Trophoblast cell (in vitro differentiated cells and primary cell): ENCODE measurements around the gene SLC23A3.
A peak's percentile ranks its signal among the peaks of the same experiment; 100 is the strongest.

Experiments used
- DNase-seq, 2 donors: peaks; one replicate each; pipeline ENCODE4 v3.0.0-alpha.2; 2016
- H2AFZ ChIP-seq: 2 replicates; pipeline ENCODE4 v1.6.1; 2013; ENCODE audit warnings: low read length, moderate library complexity, mild to moderate bottlenecking; ENCODE audit not compliant: insufficient read depth, poor library complexity
- H2AK5ac ChIP-seq: 2 replicates; pipeline ENCODE4 v1.6.1; 2013; ENCODE audit warnings: mild to moderate bottlenecking, low read length
- H2BK120ac ChIP-seq: 2 replicates; pipeline ENCODE4 v1.6.1; 2013; ENCODE audit warnings: low read length, mild to moderate bottlenecking, moderate library complexity; ENCODE audit not compliant: insufficient read depth, poor library complexity
- H2BK12ac ChIP-seq: 2 replicates; pipeline ENCODE4 v1.6.1; 2013; ENCODE audit warnings: mild to moderate bottlenecking, low read length, moderate library complexity
- H2BK5ac ChIP-seq: 2 replicates; pipeline ENCODE4 v1.6.1; 2013; ENCODE audit warnings: low read length, low read depth, moderate library complexity, mild to moderate bottlenecking; ENCODE audit not compliant: poor library complexity
- H3K14ac ChIP-seq: 2 replicates; pipeline ENCODE4 v1.6.1; 2013; ENCODE audit warnings: mild to moderate bottlenecking, low read length
- H3K18ac ChIP-seq: 2 replicates; pipeline ENCODE4 v1.6.1; 2013; ENCODE audit warnings: mild to moderate bottlenecking, low read length
- H3K23ac ChIP-seq: 2 replicates; pipeline ENCODE4 v1.6.1; 2013; ENCODE audit warnings: low read length
- H3K27ac ChIP-seq: 2 replicates; pipeline ENCODE4 v1.5.1; 2013; ENCODE audit warnings: low read depth, mild to moderate bottlenecking, inconsistent platforms, low read length, moderate library complexity
- H3K27me3 ChIP-seq: 2 replicates; pipeline ENCODE4 v1.6.1; 2013; ENCODE audit warnings: inconsistent platforms, mild to moderate bottlenecking, low read length, moderate library complexity; ENCODE audit not compliant: insufficient read depth
- H3K36me3 ChIP-seq, 2 experiments: 1 replicate in 1 of 2; 2 replicates in 1 of 2; pipeline ENCODE4 v1.6.1; 2013; ENCODE audit warnings: low read length in 2 of 2, mild to moderate bottlenecking in 2 of 2, moderate library complexity in 1 of 2; ENCODE audit not compliant: insufficient read depth in 2 of 2, control insufficient read depth in 1 of 2
- H3K4ac ChIP-seq: 2 replicates; pipeline ENCODE4 v1.6.1; 2013; ENCODE audit warnings: low read depth, mild to moderate bottlenecking, low read length, moderate library complexity
- H3K4me1 ChIP-seq, 2 experiments: 1 replicate in 1 of 2; 2 replicates in 1 of 2; pipeline ENCODE4 v1.6.1; 2013; ENCODE audit warnings: low read length in 2 of 2, mild to moderate bottlenecking in 2 of 2, moderate library complexity in 1 of 2; ENCODE audit not compliant: insufficient read depth in 2 of 2, control insufficient read depth in 1 of 2
- H3K4me2 ChIP-seq: 2 replicates; pipeline ENCODE4 v1.6.1; 2013; ENCODE audit warnings: inconsistent platforms, mild to moderate bottlenecking, low read length, moderate library complexity
- H3K4me3 ChIP-seq: 2 replicates; pipeline ENCODE4 v1.5.1; 2013; ENCODE audit warnings: mild to moderate bottlenecking, low read depth, low read length, inconsistent platforms
- H3K79me1 ChIP-seq: one replicate; pipeline ENCODE4 v1.6.1; 2013; ENCODE audit warnings: low read length
- H3K79me2 ChIP-seq: 2 replicates; pipeline ENCODE4 v1.6.1; 2013; ENCODE audit warnings: low read length, mild to moderate bottlenecking; ENCODE audit not compliant: control insufficient read depth, insufficient read depth, poor library complexity
- H3K9ac ChIP-seq: 2 replicates; pipeline ENCODE4 v1.6.1; 2013; ENCODE audit warnings: mild to moderate bottlenecking, low read length
- H3K9me3 ChIP-seq: 2 replicates; pipeline ENCODE4 v1.6.1; 2013; ENCODE audit warnings: low read depth, mild to moderate bottlenecking, control low read depth, inconsistent platforms, low read length; ENCODE audit not compliant: insufficient read depth
- H4K12ac ChIP-seq: 2 replicates; pipeline ENCODE4 v1.6.1; 2013; ENCODE audit warnings: low read depth, mild to moderate bottlenecking, low read length, moderate library complexity
- H4K8ac ChIP-seq: 2 replicates; pipeline ENCODE4 v1.6.1; 2013; ENCODE audit warnings: low read depth, mild to moderate bottlenecking, low read length, moderate library complexity
- H4K91ac ChIP-seq: one replicate; pipeline ENCODE4 v1.6.1; 2013; ENCODE audit warnings: low read depth, mild to moderate bottlenecking, low read length, moderate library complexity
- WGBS: extraction: QIAGEN DNeasy Blood & Tissue Kit; methylation state at CpG from one replicate; pipeline ENCODE4 v1.1.7; 2013; ENCODE audit warnings: missing lambda C conversion rate; ENCODE audit not compliant: insufficient read length, insufficient coverage; ENCODE audit errors: extremely low coverage; 5-methylcytosine and 5-hydroxymethylcytosine counted together

Gene SLC23A3

DNA sequence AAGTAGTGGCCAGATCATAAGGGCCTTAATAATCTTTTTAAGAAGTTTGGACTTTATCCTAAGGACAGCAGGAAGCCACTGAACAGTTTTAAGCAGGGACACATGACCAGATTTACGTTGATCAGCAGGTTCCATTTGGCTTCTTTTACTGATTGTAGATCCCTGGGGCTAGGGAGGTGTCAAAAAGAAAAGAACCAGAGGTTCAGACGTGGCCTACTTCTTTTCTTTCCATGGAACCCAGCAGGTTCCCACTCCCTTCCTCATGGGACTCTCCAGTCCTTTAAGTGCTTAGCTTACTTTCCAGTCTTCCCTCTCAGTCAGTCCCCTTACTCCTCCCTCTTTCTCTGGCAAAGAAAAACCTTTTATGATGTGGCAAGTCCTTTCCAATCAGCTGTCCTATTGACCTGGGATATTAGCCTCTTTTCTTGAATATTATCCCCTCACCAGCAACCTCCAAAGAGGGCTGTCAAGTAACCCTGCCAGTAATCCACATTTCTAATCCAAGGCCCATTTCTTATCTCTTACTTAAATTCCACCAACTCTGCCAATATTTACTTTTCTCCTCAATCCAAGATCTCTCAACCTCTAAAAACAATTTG, 42.7 kb downstream of the SLC23A3 start:
- Histone ChIP-seq H3K79me2 (peaks cover 2% of the 10 kb centered on the region), H3K4me3 (no peak overlapping the region), H2BK12ac (no peak overlapping the region), H3K9me3 (no peaks in the 10 kb centered on the region), H3K9ac (no peak overlapping the region), H4K12ac (no peak overlapping the region), H3K18ac (no peak overlapping the region), H3K27ac (no peak overlapping the region), H3K79me1 (no peaks in the 10 kb centered on the region), H3K27me3 (no peaks in the 10 kb centered on the region), H2AK5ac (no peak overlapping the region), H3K4ac (no peak overlapping the region), H3K4me2 (no peak overlapping the region), H2BK5ac (no peak overlapping the region), H2BK120ac (no peak overlapping the region), H3K36me3 (no peaks in the 10 kb centered on the region), H3K4me1 (peaks cover 2 to 10% of the 10 kb centered on the region in 2 experiments), H3K14ac (no peak overlapping the region), H3K23ac (no peak overlapping the region), H4K8ac (no peak overlapping the region), H2AFZ (no peak overlapping the region), H4K91ac (no peak overlapping the region)
- DNase-seq = no peak
- WGBS = no CpG with 5 or more reads among the region's 2 CpGs

- Histone ChIP-seq H2BK12ac (no peak overlapping the region), H3K79me1 (no peaks in the 10 kb centered on the region), H3K27ac (no peak overlapping the region), H3K79me2 (peaks cover 2% of the 10 kb centered on the region), H3K9me3 (no peaks in the 10 kb centered on the region), H3K4ac (no peak overlapping the region), H3K4me3 (no peak overlapping the region), H2AFZ (no peak overlapping the region), H3K18ac (no peak overlapping the region), H3K27me3 (no peaks in the 10 kb centered on the region), H3K4me2 (no peak overlapping the region), H3K36me3 (no peaks in the 10 kb centered on the region), H2AK5ac (no peak overlapping the region), H4K12ac (no peak overlapping the region), H4K91ac (no peak overlapping the region), H4K8ac (no peak overlapping the region), H3K14ac (no peak overlapping the region), H3K9ac (no peak overlapping the region), H3K23ac (no peak overlapping the region), H3K4me1 (peaks cover 2 to 10% of the 10 kb centered on the region in 2 experiments), H2BK120ac (no peak overlapping the region), H2BK5ac (no peak overlapping the region)
- DNase-seq = no peak
- no CpG with 5 or more reads among the region's 3 CpGs for WGBS
Measured at GRCh38 chr2:219126555-219126954, 43.3 kb downstream of the SLC23A3 start.

DNA sequence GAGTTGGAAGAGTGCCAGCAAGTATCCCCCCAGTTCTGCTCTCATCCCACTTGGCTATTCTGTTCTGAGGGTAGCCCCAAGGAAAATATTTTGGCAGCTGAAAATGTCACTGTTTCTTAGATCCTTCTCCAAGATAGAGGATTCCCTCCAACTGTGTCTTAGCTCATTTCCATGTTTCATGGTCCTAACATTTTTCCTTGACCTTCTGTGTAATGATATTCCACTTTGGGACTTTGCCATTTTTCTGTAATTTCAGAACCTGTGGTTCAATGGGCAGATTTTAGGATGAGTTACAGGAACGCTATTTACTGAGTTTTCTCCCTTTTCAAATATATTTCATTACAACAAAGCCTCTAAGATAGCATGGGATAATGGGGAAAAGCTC, 44.0 kb downstream of the SLC23A3 start:
- WGBS = no CpG with 5 or more reads among the region's 1 CpG
- no peak overlapping the region for H2BK5ac ChIP-seq

GRCh38 chr2:219125225-219125885, 44.5 kb downstream of the SLC23A3 start:
- Histone ChIP-seq H3K4me1 (peaks cover 2 to 10% of the 10 kb centered on the region in 2 experiments), H4K12ac (no peak overlapping the region), H3K36me3 (no peaks in the 10 kb centered on the region), H2AFZ (no peak overlapping the region), H2BK12ac (no peak overlapping the region), H2BK5ac (no peak overlapping the region), H3K9me3 (no peaks in the 10 kb centered on the region), H3K27ac (no peak overlapping the region), H3K79me2 (peaks cover 2% of the 10 kb centered on the region), H2BK120ac (no peak overlapping the region), H3K4me3 (no peak overlapping the region), H3K14ac (no peak overlapping the region), H3K79me1 (no peaks in the 10 kb centered on the region), H3K18ac (no peak overlapping the region), H3K23ac (no peak overlapping the region), H4K8ac (no peak overlapping the region), H3K9ac (no peak overlapping the region), H3K27me3 (no peaks in the 10 kb centered on the region), H3K4me2 (no peak overlapping the region), H4K91ac (no peak overlapping the region), H2AK5ac (no peak overlapping the region), H3K4ac (no peak overlapping the region)
- DNase-seq = peak in 1 of 2 donors; percentile 22
- whole genome bisulfite sequencing = no CpG with 5 or more reads among the region's 10 CpGs

More for the DNA sequence above, 44.0 kb downstream of the SLC23A3 start:
- Histone ChIP-seq H4K91ac (no peak overlapping the region), H4K12ac (no peak overlapping the region), H2AK5ac (no peak overlapping the region), H3K4me2 (no peak overlapping the region), H3K27ac (no peak overlapping the region), H3K4ac (no peak overlapping the region), H3K9me3 (no peaks in the 10 kb centered on the region), H3K79me2 (peaks cover 2% of the 10 kb centered on the region), H3K4me1 (peaks cover 2 to 10% of the 10 kb centered on the region in 2 experiments), H2BK12ac (no peak overlapping the region), H3K79me1 (no peaks in the 10 kb centered on the region), H2BK120ac (no peak overlapping the region), H3K9ac (no peak overlapping the region), H3K4me3 (no peak overlapping the region), H4K8ac (no peak overlapping the region), H2AFZ (no peak overlapping the region), H3K36me3 (no peaks in the 10 kb centered on the region), H3K14ac (no peak overlapping the region), H3K23ac (no peak overlapping the region), H3K18ac (no peak overlapping the region), H3K27me3 (no peaks in the 10 kb centered on the region)
- DNase-seq = no peak
